Choroid plexus epithelial cell (primary cell): ENCODE results near the gene DPH2.

Source experiments
- DNase-seq: peaks from one replicate; pipeline ENCODE4 v3.0.0-alpha.2; 2010; ENCODE audit warnings: low read depth
- H3K4me3 ChIP-seq: 2 replicates; pipeline ENCODE4 v1.5.1; 2011; ENCODE audit warnings: low read depth, mild to moderate bottlenecking, control low read depth, low read length, moderate library complexity
- CTCF ChIP-seq: conservative IDR thresholded peaks from 2 replicates; pipeline ENCODE4 v1.5.1; 2011; ENCODE audit warnings: low read depth, mild to moderate bottlenecking, control low read depth, inconsistent platforms, low read length, moderate library complexity

Gene DPH2

DNA sequence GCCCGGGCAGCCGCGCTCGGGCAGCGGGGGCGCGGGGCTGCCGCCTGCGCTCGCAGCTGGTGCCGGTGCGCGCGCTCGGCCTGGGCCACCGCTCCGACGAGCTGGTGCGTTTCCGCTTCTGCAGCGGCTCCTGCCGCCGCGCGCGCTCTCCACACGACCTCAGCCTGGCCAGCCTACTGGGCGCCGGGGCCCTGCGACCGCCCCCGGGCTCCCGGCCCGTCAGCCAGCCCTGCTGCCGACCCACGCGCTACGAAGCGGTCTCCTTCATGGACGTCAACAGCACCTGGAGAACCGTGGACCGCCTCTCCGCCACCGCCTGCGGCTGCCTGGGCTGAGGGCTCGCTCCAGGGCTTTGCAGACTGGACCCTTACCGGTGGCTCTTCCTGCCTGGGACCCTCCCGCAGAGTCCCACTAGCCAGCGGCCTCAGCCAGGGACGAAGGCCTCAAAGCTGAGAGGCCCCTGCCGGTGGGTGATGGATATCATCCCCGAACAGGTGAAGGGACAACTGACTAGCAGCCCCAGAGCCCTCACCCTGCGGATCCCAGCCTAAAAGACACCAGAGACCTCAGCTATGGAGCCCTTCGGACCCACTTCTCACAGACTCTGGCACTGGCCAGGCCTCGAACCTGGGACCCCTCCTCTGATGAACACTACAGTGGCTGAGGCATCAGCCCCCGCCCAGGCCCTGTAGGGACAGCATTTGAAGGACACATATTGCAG lies 33.2 kb upstream of the DPH2 start:
- peak overlapping the region; percentile 46 for H3K4me3 ChIP-seq
- no peak for DNase-seq
- peak; percentile 22 for TF ChIP-seq CTCF

DNA sequence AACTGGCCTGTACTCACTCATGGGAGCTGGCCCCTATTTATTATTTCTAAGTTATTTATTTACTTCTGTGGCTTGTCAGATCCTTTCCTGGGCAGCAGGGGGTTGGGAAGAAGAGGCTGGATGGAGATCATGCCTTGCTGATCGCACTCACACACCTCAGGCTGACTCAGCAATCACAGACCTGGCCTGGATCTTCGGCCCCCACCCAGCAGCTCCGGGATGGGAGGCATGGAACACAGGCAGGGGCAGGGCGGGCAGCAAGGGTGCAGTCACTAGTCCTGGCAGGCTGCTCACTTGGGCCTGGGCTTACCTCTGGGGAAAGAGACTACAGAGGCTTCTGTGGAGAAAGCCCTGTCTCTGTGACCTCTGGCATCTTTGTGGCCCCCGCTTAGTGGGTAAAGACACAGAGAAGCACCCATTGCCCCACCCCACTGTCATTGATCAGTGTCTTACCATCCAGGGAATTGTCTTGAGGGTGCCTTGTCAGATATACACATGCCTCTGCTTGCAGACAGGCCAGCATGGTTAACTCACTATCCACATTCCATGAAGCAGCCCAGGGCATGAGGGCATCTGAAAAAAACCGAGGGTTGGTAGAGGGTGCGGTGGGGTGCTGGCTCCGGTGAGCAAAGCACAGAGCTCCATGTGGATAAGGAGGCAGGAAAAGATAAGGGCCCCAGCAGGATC lies 32.5 kb upstream of the DPH2 start:
- no peak for DNase-seq
- H3K4me3 ChIP-seq, result no peak overlapping the region
- TF ChIP-seq CTCF, result no peak

DNA sequence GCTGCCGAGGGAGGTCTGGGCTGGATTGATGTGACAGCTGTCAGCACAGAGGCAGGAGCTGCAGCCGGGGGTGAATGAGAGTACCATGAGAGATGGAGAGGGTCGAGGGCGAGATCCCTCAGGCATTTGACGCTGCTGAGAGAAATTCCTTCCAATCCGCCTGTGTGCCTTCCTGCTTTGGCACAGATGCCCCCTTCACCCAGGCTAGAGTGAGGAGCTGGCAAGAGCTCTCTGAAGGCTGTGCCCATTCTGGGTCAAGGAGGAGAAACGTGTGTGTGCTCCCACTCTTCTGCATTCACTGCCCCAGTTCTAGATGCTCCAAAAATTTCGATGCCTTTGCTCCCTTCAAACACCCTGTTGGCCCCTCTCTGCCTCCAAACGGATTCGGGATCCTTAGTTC lies 31.4 kb upstream of the DPH2 start:
- DNase-seq, result no peak
- no peak overlapping the region for H3K4me3 ChIP-seq
- no peak for TF ChIP-seq CTCF

DNA sequence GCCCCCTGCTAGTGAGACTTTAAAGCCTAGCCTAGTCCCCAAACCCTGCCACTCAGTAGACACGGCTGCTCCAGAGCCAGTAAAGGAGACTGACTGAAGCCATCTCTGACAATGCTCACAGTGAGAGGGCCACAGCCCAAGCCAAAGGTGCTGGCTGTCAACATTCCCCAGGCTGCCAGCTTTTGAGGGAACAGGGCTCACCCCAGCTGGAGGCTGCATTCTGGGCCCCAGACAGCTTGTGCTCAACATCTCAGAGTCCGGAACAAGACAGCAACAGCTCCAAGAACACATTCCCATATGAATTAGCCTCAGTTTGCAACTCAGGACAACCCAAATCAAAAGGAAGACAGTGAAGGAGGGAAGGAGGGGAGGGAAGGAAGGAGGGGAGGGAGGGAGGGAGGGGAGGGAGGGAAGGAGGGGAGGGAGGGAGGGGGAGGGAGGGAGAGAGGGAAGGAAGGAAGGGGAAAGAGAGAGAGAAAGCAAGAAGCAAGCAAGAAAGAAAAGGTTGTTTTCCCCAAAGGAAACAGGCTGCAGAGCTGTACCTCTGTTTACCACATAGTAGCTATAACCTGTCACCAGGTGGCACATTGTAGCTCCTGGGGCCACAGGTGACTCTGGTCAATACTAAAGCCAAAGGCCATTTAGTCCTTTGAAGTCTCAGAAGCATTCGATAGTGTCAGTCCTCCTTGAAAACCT lies 30.8 kb upstream of the DPH2 start:
- no peak for TF ChIP-seq CTCF
- no peak overlapping the region for H3K4me3 ChIP-seq
- DNase-seq, result no peak

DNA sequence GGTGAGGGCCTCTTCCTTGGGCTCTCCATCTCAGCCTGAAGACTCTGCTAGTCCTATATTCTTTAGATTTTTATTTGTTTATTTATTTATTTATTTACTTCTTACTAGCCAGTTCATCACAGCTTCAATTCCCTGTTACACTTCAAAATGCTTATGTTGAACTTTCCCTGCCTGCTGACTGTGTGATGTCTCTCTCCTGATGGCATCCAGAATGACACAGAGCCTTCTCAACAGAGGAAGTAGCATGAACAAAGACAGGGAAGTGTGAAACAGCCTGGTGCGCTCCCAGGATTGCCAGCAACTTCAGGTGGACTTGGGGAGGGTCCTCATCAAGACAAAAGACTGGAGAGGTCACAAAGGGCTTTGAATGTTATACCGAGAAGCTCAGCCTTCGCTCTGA lies 27.4 kb upstream of the DPH2 start:
- DNase-seq, result no peak
- TF ChIP-seq CTCF, result no peak

GRCh38 chr1:43944860-43945259 lies 24.9 kb upstream of the DPH2 start:
- H3K4me3 ChIP-seq, result no peak overlapping the region
- DNase-seq, result no peak
- TF ChIP-seq CTCF, result no peak

More for the DNA sequence above, 27.4 kb upstream of the DPH2 start:
- no peak overlapping the region for H3K4me3 ChIP-seq
